B cell (primary cell): ENCODE results near the gene C1QTNF12. TPM values are rescaled to one million over a fixed set of nuclear protein-coding genes. Genes with fewer than 3 reads are reported as not detected.

ENCODE experiments used
- ATAC-seq: fragments of 200-7000 bp; cut with Tn5 transposase; one replicate; pipeline ENCODE4 v1.10.0; 2021; ENCODE audit warnings: low read depth, mild to moderate bottlenecking, moderate number of reproducible peaks, moderate library complexity
- CTCF ChIA-PET: fragments of 350-600 bp; sonication (Branson Sonifier 250); formaldehyde crosslinking; loops from one replicate; lab custom pipeline; 2021; ENCODE audit warnings: antibody characterized with exemption, inconsistent platforms; lab: Charles Lee
- POLR2A ChIA-PET: fragments of 350-600 bp; sonication (Branson Sonifier 250); formaldehyde crosslinking; loops from one replicate; lab custom pipeline; 2021; ENCODE audit warnings: antibody characterized with exemption; lab: Charles Lee
- DNase-seq: peaks from one replicate; pipeline ENCODE4 v3.0.0; 2013
- H2AFZ ChIP-seq: 2 replicates; pipeline ENCODE4 v1.6.1; 2012; ENCODE audit warnings: mild to moderate bottlenecking, low read depth, low read length; ENCODE audit not compliant: insufficient read depth, poor library complexity, severe bottlenecking
- H3K27ac ChIP-seq, 2 donors: 1 replicate in 1 of 2; 2 replicates in 1 of 2; pipeline ENCODE4 v1.5.1; 2012 to 2013; ENCODE audit warnings: low read length in 2 of 2, mild to moderate bottlenecking in 2 of 2, moderate library complexity in 1 of 2
- H3K27me3 ChIP-seq, 4 experiments: fragments of 200-600 bp in 1 of 4; sonication (generic) in 1 of 4; replicated peaks in 1 of 4; 1 replicate in 2 of 4; 2 replicates in 2 of 4; pipeline versions ENCODE4 v1.6.1 to v1.7.0; 2013 to 2016; ENCODE audit warnings: low read length in 3 of 4, mild to moderate bottlenecking in 2 of 4, mixed read lengths in 1 of 4, moderate library complexity in 1 of 4; ENCODE audit not compliant: insufficient read depth in 4 of 4, control insufficient read depth in 3 of 4; ENCODE audit errors: control extremely low read depth in 1 of 4
- H3K36me3 ChIP-seq, 2 experiments: replicated peaks in 1 of 2; 1 replicate in 1 of 2; 2 replicates in 1 of 2; pipeline versions ENCODE4 v1.6.1 to v1.7.1; 2013; ENCODE audit warnings: low read length in 1 of 2; ENCODE audit not compliant: insufficient read depth in 2 of 2, control insufficient read depth in 1 of 2; ENCODE audit errors: control extremely low read depth in 1 of 2, extremely low read depth in 1 of 2
- H3K4me1 ChIP-seq, 2 donors: fragments of 200-600 bp in 1 of 2; sonication (generic) in 1 of 2; 1 replicate in 1 of 2; 2 replicates in 1 of 2; pipeline versions ENCODE4 v1.5.1 to v1.6.1; 2013 to 2017; ENCODE audit warnings: low read length in 2 of 2; ENCODE audit not compliant: control insufficient read depth in 2 of 2, insufficient read depth in 2 of 2
- H3K4me2 ChIP-seq: replicated peaks from 2 replicates; pipeline ENCODE3; 2012; ENCODE audit warnings: mild to moderate bottlenecking, low read depth, low read length; ENCODE audit not compliant: poor library complexity, severe bottlenecking
- H3K4me3 ChIP-seq, 5 experiments: fragments of 200-600 bp in 1 of 5; sonication (generic) in 1 of 5; 1 replicate in 3 of 5; 2 replicates in 2 of 5; pipeline versions ENCODE4 v1.5.1 to v1.7.0; 2011 to 2016; ENCODE audit warnings: low read length in 4 of 5, mild to moderate bottlenecking in 4 of 5, low read depth in 2 of 5, control low read depth in 1 of 5, moderate library complexity in 1 of 5; ENCODE audit not compliant: insufficient read depth in 1 of 5; ENCODE audit errors: control extremely low read depth in 1 of 5, extremely low read depth in 1 of 5
- H3K79me2 ChIP-seq: fragments of 200-600 bp; sonication (generic); one replicate; pipeline ENCODE4 v1.6.0; 2016; ENCODE audit warnings: low read length; ENCODE audit not compliant: control insufficient read depth, insufficient read depth
- H3K9ac ChIP-seq: fragments of 200-600 bp; sonication (generic); 2 replicates; pipeline ENCODE4 v1.6.1; 2017; ENCODE audit warnings: mild to moderate bottlenecking, low read length, moderate library complexity
- H3K9me3 ChIP-seq, 3 donors: one replicate each; pipeline versions ENCODE4 v1.6.1 to v1.7.1; 2013; ENCODE audit warnings: low read length in 2 of 3; ENCODE audit not compliant: control insufficient read depth in 2 of 3, insufficient read depth in 1 of 3; ENCODE audit errors: control extremely low read depth in 1 of 3
- H4K20me1 ChIP-seq: 2 replicates; pipeline ENCODE4 v1.6.0; 2012; ENCODE audit warnings: mild to moderate bottlenecking, low read length; ENCODE audit not compliant: insufficient read depth, control insufficient read depth, poor library complexity, severe bottlenecking
- H3K27ac Mint-ChIP-seq: one replicate; pipeline ENCODE4 v1.8.0; 2021; ENCODE audit warnings: mixed read lengths
- H3K27me3 Mint-ChIP-seq: one replicate; pipeline ENCODE4 v1.8.0; 2021; ENCODE audit warnings: mixed read lengths
- H3K4me1 Mint-ChIP-seq: one replicate; pipeline ENCODE4 v1.8.0; 2021; ENCODE audit warnings: mixed read lengths
- H3K4me3 Mint-ChIP-seq: one replicate; pipeline ENCODE4 v1.8.0; 2021; ENCODE audit warnings: mixed read lengths
- H3K9me3 Mint-ChIP-seq: one replicate; pipeline ENCODE4 v1.8.0; 2022; ENCODE audit warnings: mixed read lengths; ENCODE audit not compliant: insufficient read depth
- CTCF ChIP-seq: fragments of 200-600 bp; IDR thresholded peaks from one replicate; pipeline ENCODE4 v1.8.0; 2022; ENCODE audit warnings: antibody characterized with exemption, mild to moderate bottlenecking
- EZH2 ChIP-seq: IDR thresholded peaks from 2 replicates; pipeline ENCODE4 v1.6.1; 2012; ENCODE audit warnings: borderline replicate concordance, low read depth, mild to moderate bottlenecking, moderate library complexity, low read length; ENCODE audit not compliant: insufficient read depth, poor library complexity, severe bottlenecking
- WGBS: methylation state at CpG from one replicate; pipeline ENCODE4 v1.1.5; 2013; ENCODE audit warnings: missing lambda C conversion rate; ENCODE audit not compliant: insufficient coverage; 5-methylcytosine and 5-hydroxymethylcytosine counted together
- intact Hi-C: fragments of 100-400 bp; cut with micrococcal nuclease; formaldehyde crosslinking; loops from one replicate; pipeline ENCODE4 v1.10.0; 2022
- polyA plus RNA-seq: library from polyadenylated mRNA; depleted of rRNA; stranded (reverse); fragments of >200 nt; gene quantifications from 2 replicates; pipeline ENCODE4 v1.2.3, GENCODE V29; 2012
- total RNA-seq, 2 donors: library from RNA; stranded (reverse); fragments of 120-200 nt in 1 of 2; gene quantifications; 1 replicate in 1 of 2; 2 replicates in 1 of 2; pipeline versions ENCODE4 v1.2.3 to v1.2.4, GENCODE V29; 2013 to 2022

The C1QTNF12 gene
- total and polyA plus RNA-seq, 2 donors (not counting 1 experiment from before 2014, with no cell fraction given): 1.2 to 3.2 TPM

DNA sequence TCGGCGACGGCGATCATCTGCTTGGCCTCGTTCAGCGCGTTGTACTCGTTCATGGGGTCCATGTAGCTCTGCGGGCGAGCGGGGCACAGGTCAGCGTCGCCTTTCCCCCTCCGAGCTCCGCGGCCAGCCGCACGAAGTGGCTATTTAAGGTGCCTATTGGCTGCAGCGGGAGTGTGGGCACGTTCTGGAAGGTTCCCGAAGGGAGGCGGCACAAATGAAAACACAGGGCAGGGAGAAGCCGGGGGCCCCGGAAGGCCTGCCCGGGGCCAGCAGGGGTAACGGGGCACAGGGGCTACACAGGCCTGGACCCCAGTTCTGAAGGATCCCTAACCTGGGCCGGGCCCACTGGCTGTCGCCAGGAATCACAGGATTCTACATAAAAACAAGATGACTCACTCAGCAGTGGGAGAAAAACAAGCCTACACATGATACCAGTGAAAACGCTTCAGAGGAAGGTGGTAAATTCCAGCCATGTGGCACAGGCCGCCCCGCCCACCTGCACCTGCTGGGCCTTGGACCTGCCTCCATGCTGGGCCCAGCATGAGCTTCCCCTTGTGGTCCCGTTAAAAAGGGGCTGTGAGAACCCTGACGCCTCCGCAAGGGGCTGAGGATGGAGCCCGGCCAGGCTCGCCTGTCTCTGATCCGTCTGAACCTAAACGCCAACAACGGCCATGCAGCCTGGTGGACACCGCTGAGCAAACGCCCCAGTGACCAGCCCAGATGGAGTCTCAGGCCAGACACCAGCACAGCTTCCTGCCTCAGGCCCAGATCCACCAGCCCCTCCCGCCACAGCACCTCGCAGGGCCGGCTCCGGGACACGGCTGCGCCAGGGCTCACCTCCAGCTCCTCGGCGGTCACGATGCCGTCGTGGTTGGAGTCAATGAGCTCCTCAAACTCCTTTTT lies 28.6 kb downstream of the C1QTNF12 start:
- Histone ChIP-seq H3K27me3 (peaks cover 0 to 5% (median 3%) of the 10 kb centered on the region in 4 experiments), H3K4me2 (no peak overlapping the region), H3K9ac (no peak overlapping the region), H3K4me3 (no peak overlapping the region), H3K27ac (no peak overlapping the region), H3K4me1 (peaks cover 26 to 27% of the 10 kb centered on the region in 2 donors), H4K20me1 (peaks cover 56% of the 10 kb centered on the region), H3K9me3 (peaks cover 0 to 11% (median 0%) of the 10 kb centered on the region in 3 donors), H3K79me2 (peaks cover 11% of the 10 kb centered on the region), H3K36me3 (peaks cover 0 to 51% of the 10 kb centered on the region in 2 experiments), H2AFZ (no peak overlapping the region)
- H3K27ac Mint-ChIP-seq: no peak overlapping the region
- ChIA-PET POLR2A (no interaction called here), CTCF (interaction anchor here (0.5 to 1.8 kb wide), 2 partner anchors 34 to 96 kb away, joined by 4 to 5 read pairs; no protein-coding TSS in a partner anchor)
- 93% methylated on average over 52 of the region's 52 CpGs for WGBS
- TF ChIP-seq CTCF (no peak), EZH2 (no peak)
- ATAC-seq: no peak
- no peaks in the 10 kb centered on the region for H3K9me3 Mint-ChIP-seq
- DNase-seq: no peak
- H3K4me3 Mint-ChIP-seq: no peak overlapping the region
- peaks cover 22% of the 10 kb centered on the region for H3K4me1 Mint-ChIP-seq
- no peaks in the 10 kb centered on the region for H3K27me3 Mint-ChIP-seq
- intact Hi-C loops: no loop called here
